ENCODE measurements around the gene TANGO2.

The TANGO2 gene

DNA sequence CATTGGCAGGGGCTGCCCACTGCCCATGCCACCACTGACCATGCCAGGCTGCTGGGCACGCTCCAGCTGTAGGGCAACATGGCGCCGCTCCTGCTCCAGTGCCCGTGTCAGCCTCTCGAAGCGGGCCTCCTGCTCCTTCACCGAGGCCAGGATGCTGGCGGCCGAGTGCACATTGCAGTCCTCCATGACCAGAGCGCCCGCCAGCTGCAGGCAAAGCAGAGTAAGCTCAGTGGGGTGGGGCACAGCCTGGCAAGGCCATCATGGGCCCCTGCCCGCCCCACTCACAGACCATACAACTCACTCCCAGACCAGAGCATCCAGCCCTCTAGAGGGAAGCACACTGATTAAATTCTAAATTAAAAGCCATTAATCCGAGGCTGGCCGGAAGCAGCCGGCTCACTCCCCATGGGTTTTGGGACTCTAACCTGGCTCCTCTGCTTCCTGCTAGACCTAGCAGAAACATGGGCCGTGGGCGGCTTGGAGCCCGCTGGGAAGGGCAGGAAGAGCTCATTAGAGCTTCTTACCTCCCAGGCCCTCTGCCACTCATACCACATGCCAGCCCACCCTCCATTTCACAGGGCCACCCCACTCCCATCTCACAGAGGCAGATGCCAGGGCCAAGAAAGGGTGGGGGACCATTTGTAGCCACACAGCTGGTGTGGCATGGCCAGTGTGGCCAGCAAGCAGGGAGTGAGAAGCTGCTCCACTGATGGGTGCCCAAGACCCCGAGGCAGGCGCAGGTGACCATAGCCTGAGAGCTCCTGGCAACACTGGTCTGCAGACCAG, 30.1 kb upstream of the TANGO2 start:
- TF ChIP-seq, protein P1, sequence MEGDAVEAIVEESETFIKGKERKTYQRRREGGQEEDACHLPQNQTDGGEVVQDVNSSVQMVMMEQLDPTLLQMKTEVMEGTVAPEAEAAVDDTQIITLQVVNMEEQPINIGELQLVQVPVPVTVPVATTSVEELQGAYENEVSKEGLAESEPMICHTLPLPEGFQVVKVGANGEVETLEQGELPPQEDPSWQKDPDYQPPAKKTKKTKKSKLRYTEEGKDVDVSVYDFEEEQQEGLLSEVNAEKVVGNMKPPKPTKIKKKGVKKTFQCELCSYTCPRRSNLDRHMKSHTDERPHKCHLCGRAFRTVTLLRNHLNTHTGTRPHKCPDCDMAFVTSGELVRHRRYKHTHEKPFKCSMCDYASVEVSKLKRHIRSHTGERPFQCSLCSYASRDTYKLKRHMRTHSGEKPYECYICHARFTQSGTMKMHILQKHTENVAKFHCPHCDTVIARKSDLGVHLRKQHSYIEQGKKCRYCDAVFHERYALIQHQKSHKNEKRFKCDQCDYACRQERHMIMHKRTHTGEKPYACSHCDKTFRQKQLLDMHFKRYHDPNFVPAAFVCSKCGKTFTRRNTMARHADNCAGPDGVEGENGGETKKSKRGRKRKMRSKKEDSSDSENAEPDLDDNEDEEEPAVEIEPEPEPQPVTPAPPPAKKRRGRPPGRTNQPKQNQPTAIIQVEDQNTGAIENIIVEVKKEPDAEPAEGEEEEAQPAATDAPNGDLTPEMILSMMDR (conservative IDR thresholded peaks at IDR 0.05) = no peak
- no peak for TF ChIP-seq ZFX (IDR thresholded peaks at IDR 0.05)
- H3K27ac ChIP-seq = no peak overlapping the region

DNA sequence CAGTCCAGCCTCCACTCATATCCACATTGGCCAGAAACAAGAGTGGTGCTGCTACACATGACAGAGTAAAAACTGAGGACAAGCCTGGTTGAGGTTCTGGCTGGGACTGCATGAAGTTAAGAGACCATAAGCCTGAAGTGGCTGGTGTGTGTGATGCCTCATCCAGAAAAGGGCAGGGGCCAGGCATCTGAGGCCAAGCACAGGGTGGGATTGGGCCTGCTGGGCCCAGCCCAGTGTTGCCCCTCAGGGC, 29.6 kb upstream of the TANGO2 start:
- no peak for TF ChIP-seq ZFX (IDR thresholded peaks at IDR 0.05)
- TF ChIP-seq, protein P1 (conservative IDR thresholded peaks at IDR 0.05) = no peak
- no peak overlapping the region for H3K27ac ChIP-seq

DNA sequence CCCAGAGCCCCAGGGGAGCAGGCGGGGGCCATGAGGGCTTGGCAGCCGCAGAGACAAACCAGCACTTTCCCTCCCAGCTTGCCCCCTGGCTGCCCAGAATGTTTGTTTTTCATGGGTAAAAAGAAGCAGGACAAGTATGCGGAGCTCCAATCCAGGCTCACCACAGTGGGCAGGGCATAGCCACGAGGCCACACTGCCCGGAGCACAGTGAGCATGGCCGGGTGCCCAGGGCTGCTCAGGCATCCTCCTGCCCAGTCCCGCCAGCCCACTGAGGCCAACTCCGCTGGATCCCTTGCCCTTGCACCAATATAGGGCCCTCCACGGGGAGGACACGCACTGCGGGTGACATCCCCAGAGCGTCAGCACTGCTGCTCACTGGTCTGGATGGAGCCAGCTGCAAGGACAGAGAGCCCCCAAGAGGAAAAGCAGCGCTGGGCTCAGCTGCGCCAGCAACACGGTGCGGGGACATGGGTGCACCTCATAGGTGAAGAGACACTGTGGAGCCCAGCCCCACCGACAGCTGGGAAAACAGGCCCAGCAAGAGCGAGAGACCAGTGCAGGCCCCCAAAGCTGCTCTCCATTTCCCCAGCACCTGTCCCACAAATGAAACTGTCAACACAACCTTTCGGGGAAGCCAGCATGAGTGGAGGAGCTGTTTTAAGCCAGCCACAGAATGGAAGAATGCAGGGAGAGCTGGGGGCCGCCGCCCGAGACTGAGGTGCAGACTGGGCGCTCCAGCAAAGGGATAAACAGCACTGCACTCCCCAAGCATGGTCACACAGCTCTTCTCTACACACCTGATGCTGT, 29.1 kb upstream of the TANGO2 start:
- H3K27ac ChIP-seq = no peak overlapping the region
- TF ChIP-seq, protein P1 (conservative IDR thresholded peaks at IDR 0.05) = no peak
- no peak for TF ChIP-seq ZFX (IDR thresholded peaks at IDR 0.05)

DNA sequence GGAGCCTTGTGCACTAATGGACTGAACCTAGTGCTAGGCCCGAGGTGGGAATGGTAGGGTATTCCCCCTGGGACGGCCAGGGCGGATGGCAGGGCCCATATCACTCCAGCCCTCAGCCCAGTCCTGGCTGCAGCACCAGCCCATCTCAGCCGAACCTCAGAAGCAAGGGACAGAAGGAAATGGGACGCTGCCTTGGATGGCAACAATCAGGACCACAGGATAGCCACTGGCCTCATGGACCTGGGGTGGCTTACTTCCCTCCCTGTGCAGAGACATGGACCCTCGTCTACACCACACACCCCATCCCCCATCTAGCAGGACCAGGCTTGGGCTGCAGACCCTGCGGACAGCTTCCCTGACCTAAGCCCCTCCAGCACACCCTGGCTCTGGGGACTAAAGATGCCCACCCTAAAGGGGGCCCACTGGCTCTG, 28.4 kb upstream of the TANGO2 start:
- no peak for TF ChIP-seq ZFX (IDR thresholded peaks at IDR 0.05)
- TF ChIP-seq, protein P1 (conservative IDR thresholded peaks at IDR 0.05) = no peak
- no peak overlapping the region for H3K27ac ChIP-seq

DNA sequence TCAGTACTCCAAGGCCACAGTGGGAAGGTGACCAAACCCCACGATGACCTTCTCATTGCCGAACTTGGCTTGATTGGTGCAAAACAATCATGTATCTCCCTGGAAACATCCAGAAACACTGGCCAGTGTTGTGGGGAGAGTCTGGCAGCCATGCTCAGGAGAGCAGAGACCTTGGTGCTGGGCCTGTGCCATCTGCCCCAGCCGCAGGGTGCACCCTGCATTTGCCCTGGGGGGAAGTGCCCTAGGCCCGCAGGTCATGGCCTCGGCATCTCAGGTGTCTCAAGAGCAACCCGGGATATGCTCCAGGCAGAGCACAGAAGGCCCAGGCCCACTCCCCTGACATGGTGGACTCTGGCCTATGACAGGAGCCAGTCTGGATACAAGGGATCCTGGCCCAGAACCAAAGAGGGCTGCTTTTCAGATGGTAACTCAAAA, 28.0 kb upstream of the TANGO2 start:
- H3K27ac ChIP-seq = no peak overlapping the region
- TF ChIP-seq, protein P1 (conservative IDR thresholded peaks at IDR 0.05) = no peak
- TF ChIP-seq ZFX (IDR thresholded peaks at IDR 0.05) = no peak

DNA sequence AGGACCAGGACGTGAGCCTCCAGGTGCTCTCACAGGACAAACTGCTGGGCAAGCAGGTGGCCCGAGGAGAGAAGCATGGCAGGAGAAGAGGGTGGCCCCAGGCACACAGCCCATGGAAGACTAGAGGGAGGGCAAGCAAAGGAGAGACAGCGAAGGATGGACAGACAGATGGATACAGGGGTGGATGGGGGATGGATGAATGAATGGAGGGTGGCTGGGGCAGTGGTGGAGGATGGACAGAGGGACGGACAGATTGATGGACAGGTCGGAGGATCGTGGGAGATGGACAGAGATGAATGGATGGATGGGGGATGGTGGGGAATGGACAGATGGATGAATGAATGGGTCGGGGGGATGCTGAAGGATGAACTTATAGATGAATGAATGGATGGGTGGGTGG, 27.0 kb upstream of the TANGO2 start:
- TF ChIP-seq, protein P1 (conservative IDR thresholded peaks at IDR 0.05) = no peak
- no peak for TF ChIP-seq ZFX (IDR thresholded peaks at IDR 0.05)
- H3K27ac ChIP-seq = no peak overlapping the region

All from C4-2B (cell line).